RWPE2 (cell line): ENCODE measurements around the gene CEP112.

Experiments used
- ATAC-seq: fragments of 200-7000 bp; cut with Tn5 transposase; 3 replicates; pipeline ENCODE4 v1.9.1; 2021; ENCODE audit warnings: low read depth
- DNase-seq: peaks from one replicate; pipeline ENCODE4 v3.0.0-alpha.2; 2020; ENCODE audit warnings: low spot score
- H3K27ac ChIP-seq: fragments of 450-650 bp; 2 replicates; pipeline ENCODE4 v1.5.1; 2017; ENCODE audit warnings: mild to moderate bottlenecking; ENCODE audit not compliant: poor library complexity, severe bottlenecking
- H3K27me3 ChIP-seq: fragments of 250-450 bp; sonication (Bioruptor Pico); 2 replicates; pipeline ENCODE4 v1.5.1; 2021; ENCODE audit warnings: mild to moderate bottlenecking, moderate library complexity; ENCODE audit not compliant: insufficient read depth, poor library complexity, severe bottlenecking
- H3K36me3 ChIP-seq: fragments of 250-450 bp; sonication (Bioruptor Pico); 2 replicates; pipeline ENCODE4 v1.5.1; 2020; ENCODE audit warnings: low read depth, mild to moderate bottlenecking, moderate library complexity
- H3K4me1 ChIP-seq: fragments of 250-450 bp; sonication (Bioruptor Pico); 2 replicates; pipeline ENCODE4 v1.5.1; 2021; ENCODE audit warnings: mild to moderate bottlenecking, moderate library complexity; ENCODE audit not compliant: insufficient read depth, poor library complexity, severe bottlenecking
- H3K4me3 ChIP-seq: fragments of 250-450 bp; sonication (Bioruptor Pico); 2 replicates; pipeline ENCODE4 v1.5.1; 2021; ENCODE audit warnings: mild to moderate bottlenecking, moderate library complexity; ENCODE audit not compliant: severe bottlenecking
- H3K9me3 ChIP-seq: fragments of 250-450 bp; sonication (Bioruptor Pico); 2 replicates; pipeline ENCODE4 v1.5.1; 2021; ENCODE audit warnings: mild to moderate bottlenecking, moderate library complexity; ENCODE audit not compliant: severe bottlenecking
- CTCF ChIP-seq: fragments of 450-650 bp; IDR thresholded peaks from one replicate; pipeline ENCODE4 v1.5.1; 2017; ENCODE audit warnings: mild to moderate bottlenecking, moderate library complexity; ENCODE audit not compliant: poor library complexity, severe bottlenecking

The CEP112 gene

GRCh38 chr17:65985571-65985970, 206.4 kb downstream of the CEP112 start:
- Histone ChIP-seq H3K27ac (no peak overlapping the region), H3K4me1 (no peaks in the 10 kb centered on the region), H3K27me3 (no peaks in the 10 kb centered on the region), H3K9me3 (peaks cover 2% of the 10 kb centered on the region), H3K4me3 (no peak overlapping the region), H3K36me3 (no peaks in the 10 kb centered on the region)
- DNase-seq: no peak
- TF ChIP-seq CTCF: no peak
- no peak for ATAC-seq

- no peak overlapping the region for H3K27ac ChIP-seq
- H3K4me3 ChIP-seq: no peak overlapping the region
- no peaks in the 10 kb centered on the region for H3K4me1 ChIP-seq
- no peaks in the 10 kb centered on the region for H3K36me3 ChIP-seq
- no peak for ATAC-seq
- H3K9me3 ChIP-seq: peaks cover 2% of the 10 kb centered on the region
- no peaks in the 10 kb centered on the region for H3K27me3 ChIP-seq
- TF ChIP-seq CTCF: no peak
- no peak for DNase-seq
Observed at GRCh38 chr17:65984299-65984698, 207.6 kb downstream of the CEP112 start.

- no peak for DNase-seq
- no peaks in the 10 kb centered on the region for H3K9me3 ChIP-seq
- TF ChIP-seq CTCF: no peak
- H3K4me3 ChIP-seq: no peak overlapping the region
- no peak for ATAC-seq
- H3K36me3 ChIP-seq: no peaks in the 10 kb centered on the region
- no peaks in the 10 kb centered on the region for H3K27me3 ChIP-seq
- H3K4me1 ChIP-seq: no peaks in the 10 kb centered on the region
- no peak overlapping the region for H3K27ac ChIP-seq
Observed at GRCh38 chr17:65978871-65979270, 213.1 kb downstream of the CEP112 start.

GRCh38 chr17:65977041-65977440, 214.9 kb downstream of the CEP112 start:
- no peak overlapping the region for H3K27ac ChIP-seq
- H3K9me3 ChIP-seq: no peaks in the 10 kb centered on the region
- H3K36me3 ChIP-seq: no peaks in the 10 kb centered on the region
- DNase-seq (no peak), ATAC-seq (no peak)
- TF ChIP-seq CTCF: no peak
- no peaks in the 10 kb centered on the region for H3K27me3 ChIP-seq
- no peaks in the 10 kb centered on the region for H3K4me1 ChIP-seq
- no peak overlapping the region for H3K4me3 ChIP-seq

- Histone ChIP-seq H3K4me1 (no peaks in the 10 kb centered on the region), H3K27ac (no peak overlapping the region), H3K9me3 (no peaks in the 10 kb centered on the region), H3K27me3 (no peaks in the 10 kb centered on the region), H3K36me3 (no peaks in the 10 kb centered on the region), H3K4me3 (no peak overlapping the region)
- DNase-seq: no peak
- no peak for ATAC-seq
- no peak for TF ChIP-seq CTCF
Observed at GRCh38 chr17:65975878-65976277, 216.1 kb downstream of the CEP112 start.
